Transverse colon (tissue), 4 donors: ENCODE results near the gene AQP6.

Experiments used
- EP300 ChIP-seq: sonication (generic); formaldehyde crosslinking; IDR thresholded peaks from one replicate; pipeline ENCODE4 v1.6.1; 2017; ENCODE audit warnings: antibody characterized with exemption, low read depth
- POLR2A ChIP-seq: fragments of 450-650 bp; IDR thresholded peaks from one replicate; pipeline ENCODE4 v1.6.1; 2016; ENCODE audit warnings: antibody characterized with exemption, mild to moderate bottlenecking, moderate library complexity
- POLR2AphosphoS5 ChIP-seq, 3 donors: sonication (generic); formaldehyde crosslinking; IDR thresholded peaks; one replicate each; pipeline ENCODE4 v1.6.1; 2016; ENCODE audit warnings: antibody characterized with exemption in 3 of 3
- TF ChIP-seq, protein P1 (sequence below), 5 experiments: fragments of 200-600 bp in 3 of 5; fragments of 450-650 bp in 2 of 5; sonication (generic) in 3 of 5; IDR thresholded peaks; 1 replicate in 2 of 5; 2 replicates in 3 of 5; pipeline ENCODE4 v1.5.1; 2016 to 2017; ENCODE audit warnings: antibody characterized with exemption in 5 of 5, inconsistent platforms in 3 of 5, mild to moderate bottlenecking in 2 of 5, moderate library complexity in 1 of 5

DNA sequence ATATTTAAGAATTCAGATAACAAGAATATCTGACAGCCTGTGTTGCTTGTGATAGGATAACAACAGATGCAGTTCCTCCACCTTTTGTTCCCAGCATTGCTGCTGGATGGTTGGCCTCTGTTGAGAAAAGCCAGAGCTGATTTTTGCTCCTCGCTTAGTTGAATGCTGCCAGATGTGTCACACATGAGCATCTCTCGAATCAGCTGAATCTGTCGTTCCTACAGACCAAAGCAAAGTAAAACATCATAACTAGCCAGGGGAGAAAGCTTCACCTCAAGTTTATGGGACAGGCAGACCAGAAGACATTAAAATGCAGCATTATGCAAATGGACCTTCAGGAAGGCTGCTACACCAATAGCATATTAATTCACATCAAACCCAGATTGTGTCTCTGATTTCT lies 32.4 kb downstream of the AQP6 start:
- TF ChIP-seq POLR2AphosphoS5 (IDR thresholded peaks at IDR 0.05) (peak in 1 of 3 donors; percentile 35), POLR2A (no peak), EP300 (no peak)
- TF ChIP-seq, protein P1, sequence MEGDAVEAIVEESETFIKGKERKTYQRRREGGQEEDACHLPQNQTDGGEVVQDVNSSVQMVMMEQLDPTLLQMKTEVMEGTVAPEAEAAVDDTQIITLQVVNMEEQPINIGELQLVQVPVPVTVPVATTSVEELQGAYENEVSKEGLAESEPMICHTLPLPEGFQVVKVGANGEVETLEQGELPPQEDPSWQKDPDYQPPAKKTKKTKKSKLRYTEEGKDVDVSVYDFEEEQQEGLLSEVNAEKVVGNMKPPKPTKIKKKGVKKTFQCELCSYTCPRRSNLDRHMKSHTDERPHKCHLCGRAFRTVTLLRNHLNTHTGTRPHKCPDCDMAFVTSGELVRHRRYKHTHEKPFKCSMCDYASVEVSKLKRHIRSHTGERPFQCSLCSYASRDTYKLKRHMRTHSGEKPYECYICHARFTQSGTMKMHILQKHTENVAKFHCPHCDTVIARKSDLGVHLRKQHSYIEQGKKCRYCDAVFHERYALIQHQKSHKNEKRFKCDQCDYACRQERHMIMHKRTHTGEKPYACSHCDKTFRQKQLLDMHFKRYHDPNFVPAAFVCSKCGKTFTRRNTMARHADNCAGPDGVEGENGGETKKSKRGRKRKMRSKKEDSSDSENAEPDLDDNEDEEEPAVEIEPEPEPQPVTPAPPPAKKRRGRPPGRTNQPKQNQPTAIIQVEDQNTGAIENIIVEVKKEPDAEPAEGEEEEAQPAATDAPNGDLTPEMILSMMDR (IDR thresholded peaks at IDR 0.05), result no peak
